Astrocyte (in vitro differentiated cells and primary cell): Measurements from ENCODE around the gene RAP1B. TPM values are rescaled to one million over a fixed set of nuclear protein-coding genes. Genes with fewer than 3 reads are reported as not detected.

Source experiments
- DNase-seq: peaks from one replicate; pipeline ENCODE4 v3.0.0-alpha.2; 2010; ENCODE audit warnings: low read depth
- FAIRE-seq: peaks from 2 replicates; lab custom pipeline; 2011; peaks lifted over from hg19 to GRCh38; lab: Jason Lieb, UNC
- H2AFZ ChIP-seq: 2 replicates; pipeline ENCODE4 v1.6.0; 2012; ENCODE audit warnings: low read depth, low read length, inconsistent platforms
- H3K27ac ChIP-seq: 2 replicates; pipeline ENCODE4 v1.5.1; 2011; ENCODE audit warnings: low read depth, low read length, inconsistent platforms
- H3K27me3 ChIP-seq: 2 replicates; pipeline ENCODE4 v1.6.0; 2011; ENCODE audit warnings: low read length, inconsistent platforms; ENCODE audit not compliant: insufficient read depth
- H3K36me3 ChIP-seq: 2 replicates; pipeline ENCODE4 v1.5.1; 2011; ENCODE audit warnings: low read length, inconsistent platforms; ENCODE audit not compliant: insufficient read depth
- H3K4me1 ChIP-seq: 2 replicates; pipeline ENCODE4 v1.5.1; 2011; ENCODE audit warnings: low read length, inconsistent platforms; ENCODE audit not compliant: insufficient read depth
- H3K4me2 ChIP-seq: 2 replicates; pipeline ENCODE4 v1.6.0; 2012; ENCODE audit warnings: low read length, inconsistent platforms
- H3K4me3 ChIP-seq: 2 replicates; pipeline ENCODE4 v1.5.1; 2011; ENCODE audit warnings: low read depth, mild to moderate bottlenecking, low read length, inconsistent platforms; ENCODE audit not compliant: insufficient read depth
- H3K79me2 ChIP-seq: 2 replicates; pipeline ENCODE4 v1.6.0; 2012; ENCODE audit warnings: mild to moderate bottlenecking, low read length, inconsistent platforms; ENCODE audit not compliant: insufficient read depth
- H3K9ac ChIP-seq: 2 replicates; pipeline ENCODE4 v1.6.0; 2012; ENCODE audit warnings: mild to moderate bottlenecking, low read length, inconsistent platforms
- H3K9me3 ChIP-seq: 2 replicates; pipeline ENCODE4 v1.5.1; 2012; ENCODE audit warnings: low read depth, mild to moderate bottlenecking, low read length, inconsistent platforms; ENCODE audit not compliant: insufficient read depth
- H4K20me1 ChIP-seq: 2 replicates; pipeline ENCODE4 v1.6.0; 2012; ENCODE audit warnings: low read length, inconsistent platforms; ENCODE audit not compliant: insufficient read depth
- H3K27ac Mint-ChIP-seq: one replicate; pipeline ENCODE4 v1.8.0; 2021; ENCODE audit warnings: mild to moderate bottlenecking, mixed read lengths; ENCODE audit not compliant: unreplicated experiment
- H3K27me3 Mint-ChIP-seq: one replicate; pipeline ENCODE4 v1.8.0; 2021; ENCODE audit warnings: low read depth, mixed read lengths; ENCODE audit not compliant: unreplicated experiment
- H3K36me3 Mint-ChIP-seq: one replicate; pipeline ENCODE4 v1.8.0; 2021; ENCODE audit warnings: low read depth, mixed read lengths; ENCODE audit not compliant: unreplicated experiment
- H3K4me1 Mint-ChIP-seq: one replicate; pipeline ENCODE4 v1.8.0; 2021; ENCODE audit warnings: low read depth, mixed read lengths; ENCODE audit not compliant: unreplicated experiment
- H3K4me3 Mint-ChIP-seq: one replicate; pipeline ENCODE4 v1.8.0; 2021; ENCODE audit warnings: mild to moderate bottlenecking, moderate library complexity, mixed read lengths; ENCODE audit not compliant: unreplicated experiment
- H3K9me3 Mint-ChIP-seq: one replicate; pipeline ENCODE4 v1.8.0; 2021; ENCODE audit warnings: mild to moderate bottlenecking, mixed read lengths; ENCODE audit not compliant: unreplicated experiment
- EZH2 ChIP-seq: IDR thresholded peaks from 2 replicates; pipeline ENCODE4 v1.6.1; 2012; ENCODE audit warnings: mild to moderate bottlenecking, low read length, inconsistent platforms; ENCODE audit not compliant: insufficient read depth
- total RNA-seq: library from RNA; stranded (reverse); gene quantifications from 2 replicates; pipeline ENCODE4 v1.2.1, GENCODE V29; 2021
- TF ChIP-seq, protein P1 (sequence below): IDR thresholded peaks from 2 replicates; pipeline ENCODE4 v1.5.1; 2011; ENCODE audit warnings: low read depth, mild to moderate bottlenecking, inconsistent platforms, low read length, moderate library complexity; ENCODE audit not compliant: insufficient read depth

Gene RAP1B
- total RNA-seq, 1 donor from 2014 or later, result 216 TPM

DNA sequence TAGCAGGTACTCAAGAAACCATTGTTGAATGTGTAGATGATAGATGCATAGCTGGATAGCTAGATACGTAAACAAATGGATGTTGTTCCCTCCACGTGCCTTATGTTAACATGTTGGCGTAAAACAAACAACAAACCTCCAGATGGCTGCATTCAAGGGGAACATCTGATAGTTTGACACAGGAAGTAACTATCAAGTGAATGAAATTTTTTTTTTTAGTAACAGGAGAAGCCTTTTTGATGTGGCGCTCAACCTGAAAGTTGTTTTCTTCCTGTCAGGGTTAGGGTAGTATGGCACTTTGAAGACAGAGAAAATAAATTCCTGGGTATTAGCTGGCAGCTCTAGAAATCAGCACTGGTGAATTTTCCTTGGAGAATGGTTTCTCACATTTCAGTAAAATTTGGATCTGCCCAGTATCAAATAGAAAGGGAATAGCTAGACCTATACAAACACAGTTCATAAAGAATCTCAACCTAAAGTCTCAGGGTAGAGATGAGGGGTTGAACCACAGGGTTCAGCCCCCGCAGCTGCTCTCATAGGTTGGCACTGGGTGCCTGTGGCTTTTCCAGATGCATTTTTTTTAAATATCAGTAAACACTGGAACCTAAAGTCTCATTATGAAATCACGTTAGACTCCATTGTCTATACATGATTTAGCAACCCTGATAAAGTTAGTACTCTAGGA is 18.8 kb upstream of the RAP1B start:
- FAIRE-seq (no peak), DNase-seq (no peak)
- H3K4me2 ChIP-seq, result no peak overlapping the region
- no peaks in the 10 kb centered on the region for H3K27me3 ChIP-seq
- no peak overlapping the region for H3K4me3 ChIP-seq
- no peaks in the 10 kb centered on the region for H3K36me3 ChIP-seq
- H3K27ac ChIP-seq, result no peak overlapping the region
- Mint-ChIP-seq H3K27ac (no peak overlapping the region), H3K9me3 (peaks cover 27% of the 10 kb centered on the region), H3K36me3 (peaks cover 5% of the 10 kb centered on the region), H3K27me3 (no peaks in the 10 kb centered on the region), H3K4me1 (no peaks in the 10 kb centered on the region), H3K4me3 (no peak overlapping the region)
- H3K79me2 ChIP-seq, result no peaks in the 10 kb centered on the region
- no peaks in the 10 kb centered on the region for H3K4me1 ChIP-seq
- H3K9ac ChIP-seq, result no peak overlapping the region
- peaks cover 11% of the 10 kb centered on the region for H3K9me3 ChIP-seq
- TF ChIP-seq, protein P1, sequence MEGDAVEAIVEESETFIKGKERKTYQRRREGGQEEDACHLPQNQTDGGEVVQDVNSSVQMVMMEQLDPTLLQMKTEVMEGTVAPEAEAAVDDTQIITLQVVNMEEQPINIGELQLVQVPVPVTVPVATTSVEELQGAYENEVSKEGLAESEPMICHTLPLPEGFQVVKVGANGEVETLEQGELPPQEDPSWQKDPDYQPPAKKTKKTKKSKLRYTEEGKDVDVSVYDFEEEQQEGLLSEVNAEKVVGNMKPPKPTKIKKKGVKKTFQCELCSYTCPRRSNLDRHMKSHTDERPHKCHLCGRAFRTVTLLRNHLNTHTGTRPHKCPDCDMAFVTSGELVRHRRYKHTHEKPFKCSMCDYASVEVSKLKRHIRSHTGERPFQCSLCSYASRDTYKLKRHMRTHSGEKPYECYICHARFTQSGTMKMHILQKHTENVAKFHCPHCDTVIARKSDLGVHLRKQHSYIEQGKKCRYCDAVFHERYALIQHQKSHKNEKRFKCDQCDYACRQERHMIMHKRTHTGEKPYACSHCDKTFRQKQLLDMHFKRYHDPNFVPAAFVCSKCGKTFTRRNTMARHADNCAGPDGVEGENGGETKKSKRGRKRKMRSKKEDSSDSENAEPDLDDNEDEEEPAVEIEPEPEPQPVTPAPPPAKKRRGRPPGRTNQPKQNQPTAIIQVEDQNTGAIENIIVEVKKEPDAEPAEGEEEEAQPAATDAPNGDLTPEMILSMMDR, result no peak
- TF ChIP-seq EZH2, result no peak
- H4K20me1 ChIP-seq, result no peaks in the 10 kb centered on the region
- no peak overlapping the region for H2AFZ ChIP-seq

GRCh38 chr12:68595241-68595640 is 15.5 kb upstream of the RAP1B start:
- peaks cover 16% of the 10 kb centered on the region for H3K9me3 Mint-ChIP-seq

More at GRCh38 chr12:68595241-68595640, 15.5 kb upstream of the RAP1B start:
- Histone ChIP-seq H3K9me3 (peaks cover under 1% of the 10 kb centered on the region), H3K4me3 (no peak overlapping the region), H3K9ac (no peak overlapping the region), H3K27ac (no peak overlapping the region), H3K27me3 (no peaks in the 10 kb centered on the region), H4K20me1 (no peaks in the 10 kb centered on the region), H3K79me2 (no peaks in the 10 kb centered on the region), H3K36me3 (no peaks in the 10 kb centered on the region), H3K4me1 (no peaks in the 10 kb centered on the region), H3K4me2 (no peak overlapping the region), H2AFZ (no peak overlapping the region)
- DNase-seq (no peak), FAIRE-seq (no peak)
- Mint-ChIP-seq H3K27ac (no peak overlapping the region), H3K4me3 (no peak overlapping the region), H3K27me3 (no peaks in the 10 kb centered on the region), H3K4me1 (no peaks in the 10 kb centered on the region), H3K36me3 (no peaks in the 10 kb centered on the region)
- TF ChIP-seq, protein P1, result no peak
- TF ChIP-seq EZH2, result no peak
